ENCODE results near the gene ORMDL1. TPM values are rescaled to one million over a fixed set of nuclear protein-coding genes. Genes with fewer than 3 reads are reported as not detected.

The ORMDL1 gene
- total and polyA plus RNA-seq, 2 of the 13 experiments (the other 11 are each of a cell fraction or from before 2014, with no cell fraction given), result 67.5 to 160 TPM

- no TSS peak for BruUV-seq (replicated peaks)
- H2AFZ ChIP-seq (ENCODE audit: low read length), result no peak overlapping the region
- no peaks in the 10 kb centered on the region for H4K20me1 ChIP-seq (ENCODE audit: insufficient read depth, low read length)
- no peaks in the 10 kb centered on the region for H3K9me3 ChIP-seq (ENCODE audit: low read length)
- in situ Hi-C loops (cut with HindIII; ENCODE audit: extremely low pct_ligation_motif_present, low pct_unique_long_range_greater_than_20kb) (no loop called here), intact Hi-C loops (cut with micrococcal nuclease; ENCODE audit: unreplicated experiment) (no loop called here)
- H3K27me3 ChIP-seq (ENCODE audit: control insufficient read depth in 1 of 2, insufficient read depth in 2 of 2, low read length in 2 of 2), result no peaks in the 10 kb centered on the region
- H3K79me2 ChIP-seq (ENCODE audit: insufficient read depth, low read length), result peaks cover 4% of the 10 kb centered on the region
- DNase-seq (ENCODE audit: low spot score) (no peak), ATAC-seq (no peak), FAIRE-seq (no peak)
- H3K27ac ChIP-seq (ENCODE audit: extremely low read length, insufficient read depth, low read length), result no peak overlapping the region
- H3K4me3 ChIP-seq (replicated peaks in 1 of 3; ENCODE audit: insufficient read depth in 1 of 3, low read depth in 2 of 3, low read length in 3 of 3), result no peak overlapping the region
- H3K36me3 ChIP-seq (replicated peaks in 1 of 2; ENCODE audit: control insufficient read depth in 1 of 2, insufficient read depth in 2 of 2, low read length in 2 of 2), result peaks cover 0 to 4% of the 10 kb centered on the region in 2 experiments; a peak in 1 of 5 replicates
- WGBS (ENCODE audit: low lambda C conversion rate), result 90% methylated on average over 2 of the region's 2 CpGs
- TF ChIP-seq MEIS2 (CRISPR knock-in tag; IDR thresholded peaks at IDR 0.05) (no peak), CHCHD3 (CRISPR knock-in tag; IDR thresholded peaks at IDR 0.05) (no peak), IRF9 (CRISPR knock-in tag; IDR thresholded peaks at IDR 0.05; ENCODE audit: borderline replicate concordance) (no peak), MAFF (IDR thresholded peaks at IDR 0.05; ENCODE audit: low read depth, low read length) (peak; percentile 84), ZNF850 (CRISPR knock-in tag; conservative IDR thresholded peaks at IDR 0.05) (no peak), SNAPC2 (CRISPR knock-in tag; IDR thresholded peaks at IDR 0.05) (no peak), ASH2L (IDR thresholded peaks at IDR 0.05; ENCODE audit: insufficient read length, low read depth, low read length) (no peak), MAFK (conservative IDR thresholded peaks at IDR 0.05 in 1 of 2, IDR thresholded peaks at IDR 0.05 in 1 of 2; ENCODE audit: low read length in 2 of 2) (peak; percentile 78 to 90), ATF4 (CRISPR knock-in tag; IDR thresholded peaks at IDR 0.05) (no peak), SIX4 (CRISPR knock-in tag; IDR thresholded peaks at IDR 0.05) (no peak), MATR3 (CRISPR knock-in tag; IDR thresholded peaks at IDR 0.05) (no peak), HOMEZ (CRISPR knock-in tag; IDR thresholded peaks at IDR 0.05; ENCODE audit: low read depth) (no peak), BRF2 (CRISPR knock-in tag; IDR thresholded peaks at IDR 0.05) (no peak), IKZF5 (CRISPR knock-in tag; IDR thresholded peaks at IDR 0.05) (no peak)
- H3K4me2 ChIP-seq (ENCODE audit: low read depth, low read length), result no peak overlapping the region
- no peak overlapping the region for H3K9ac ChIP-seq (ENCODE audit: insufficient read depth, low read depth, low read length)
- H3K4me1 ChIP-seq (ENCODE audit: insufficient read depth, low read length), result peaks cover 5% of the 10 kb centered on the region; the same call in 1 of the 2 replicates
- ChIA-PET POLR2A (no interaction called here), CTCF (ENCODE audit: low intra/inter-chr PET ratio, low total read pairs) (no interaction called here)
These were observed 27.7 kb downstream of the ORMDL1 start for GRCh38 chr2:189756311-189756952.
